HepG2 (cell line): ENCODE results near the gene OR7A5. TPM values are rescaled to one million over a fixed set of nuclear protein-coding genes. Genes with fewer than 3 reads are reported as not detected.

ENCODE experiments used
- ATAC-seq: fragments of 200-7000 bp; cut with Tn5 transposase; 3 replicates; pipeline ENCODE4 v1.9.1; 2020; ENCODE audit warnings: mild to moderate bottlenecking, moderate library complexity
- BruUV-seq: library from RNA; stranded (reverse); fragments of 400-500 nt; replicated peaks from 2 replicates; lab custom pipeline; 2021; lab: Mats Ljungman, UMichigan
- CTCF ChIA-PET: fragments of 300-600 bp; formaldehyde crosslinking; extraction: SDS; loops from one replicate; lab custom pipeline; 2021; ENCODE audit warnings: low total read pairs, inconsistent platforms, low intra/inter-chr PET ratio; lab: Yijun Ruan, JAX
- POLR2A ChIA-PET: fragments of 350-600 bp; sonication (Branson Sonifier 250); formaldehyde crosslinking; loops from one replicate; lab custom pipeline; 2020; ENCODE audit warnings: antibody characterized with exemption, inconsistent platforms; lab: Yijun Ruan, JAX
- DNase-seq: peaks from one replicate; pipeline ENCODE4 v3.0.0-alpha.2; 2015; ENCODE audit warnings: low spot score
- FAIRE-seq: peaks from 3 replicates; lab custom pipeline; 2011; peaks lifted over from hg19 to GRCh38; lab: Jason Lieb, UNC
- H2AFZ ChIP-seq: one replicate; pipeline ENCODE4 v1.6.1; 2011; ENCODE audit warnings: low read length, inconsistent platforms
- H3K27ac ChIP-seq: fragments of 300-600 bp; 3 replicates; pipeline ENCODE4 v1.8.0; 2011; ENCODE audit warnings: mixed run types, mild to moderate bottlenecking, mixed read lengths, low read length, inconsistent platforms; ENCODE audit not compliant: insufficient read depth; ENCODE audit errors: extremely low read length
- H3K27me3 ChIP-seq, 2 experiments: fragments of 200-600 bp in 1 of 2; 2 replicates in 1 of 2; 3 replicates in 1 of 2; pipeline versions ENCODE4 v1.6.0 to v1.8.0; 2011; ENCODE audit warnings: low read length in 2 of 2, mild to moderate bottlenecking in 2 of 2, moderate library complexity in 2 of 2, inconsistent platforms in 1 of 2; ENCODE audit not compliant: insufficient read depth in 2 of 2, control insufficient read depth in 1 of 2
- H3K36me3 ChIP-seq, 2 experiments: fragments of 200-600 bp in 1 of 2; replicated peaks in 1 of 2; 2 replicates in 1 of 2; 3 replicates in 1 of 2; pipeline versions ENCODE4 v1.5.1 to v1.8.0; 2011; ENCODE audit warnings: low read length in 2 of 2, inconsistent platforms in 1 of 2; ENCODE audit not compliant: insufficient read depth in 2 of 2, control insufficient read depth in 1 of 2
- H3K4me1 ChIP-seq: 2 replicates; pipeline ENCODE4 v1.5.1; 2012; ENCODE audit warnings: low read length, inconsistent platforms; ENCODE audit not compliant: insufficient read depth
- H3K4me2 ChIP-seq: 2 replicates; pipeline ENCODE4 v1.6.0; 2011; ENCODE audit warnings: low read depth, low read length, inconsistent platforms
- H3K4me3 ChIP-seq, 3 experiments: fragments of 200-600 bp in 1 of 3; sonication (generic), shearing (Covaris generic) in 1 of 3; replicated peaks in 1 of 3; 2 replicates each; pipeline ENCODE4 v1.5.1; 2011 to 2016; ENCODE audit warnings: low read length in 3 of 3, inconsistent platforms in 2 of 3, low read depth in 2 of 3, mild to moderate bottlenecking in 2 of 3, control low read depth in 1 of 3, mixed read lengths in 1 of 3; ENCODE audit not compliant: insufficient read depth in 1 of 3
- H3K79me2 ChIP-seq: one replicate; pipeline ENCODE4 v1.6.1; 2011; ENCODE audit warnings: low read length, inconsistent platforms; ENCODE audit not compliant: insufficient read depth
- H3K9ac ChIP-seq: 2 replicates; pipeline ENCODE4 v1.6.0; 2011; ENCODE audit warnings: mild to moderate bottlenecking, low read depth, low read length, inconsistent platforms; ENCODE audit not compliant: insufficient read depth
- H3K9me3 ChIP-seq: 2 replicates; pipeline ENCODE4 v1.5.1; 2012; ENCODE audit warnings: mild to moderate bottlenecking, low read length
- H4K20me1 ChIP-seq: 2 replicates; pipeline ENCODE4 v1.6.0; 2011; ENCODE audit warnings: inconsistent platforms, mild to moderate bottlenecking, low read length, moderate library complexity; ENCODE audit not compliant: insufficient read depth
- ARHGAP35 ChIP-seq: sonication (generic); formaldehyde crosslinking; IDR thresholded peaks from 2 replicates; pipeline ENCODE4 v1.9.0; 2022; ENCODE audit warnings: mild to moderate bottlenecking, inconsistent platforms, moderate library complexity, missing genetic modification reagents, borderline replicate concordance
- ATM ChIP-seq: fragments of 450-650 bp; IDR thresholded peaks from 2 replicates; pipeline ENCODE4 v1.7.1; 2017; ENCODE audit warnings: mild to moderate bottlenecking, borderline replicate concordance
- JUN ChIP-seq: sonication (generic); formaldehyde crosslinking; IDR thresholded peaks from 2 replicates; pipeline ENCODE4 v1.4.0; 2020; ENCODE audit warnings: mild to moderate bottlenecking, missing genetic modification reagents
- NFIB ChIP-seq: sonication (generic); formaldehyde crosslinking; IDR thresholded peaks from 2 replicates; pipeline ENCODE4 v1.9.0; 2021; ENCODE audit warnings: missing genetic modification reagents, mild to moderate bottlenecking, borderline replicate concordance
- TAF15 ChIP-seq: fragments of 200-400 bp; formaldehyde crosslinking; IDR thresholded peaks from one replicate; pipeline ENCODE4 v1.6.1; 2018; ENCODE audit warnings: mild to moderate bottlenecking, low read depth, low read length; ENCODE audit not compliant: poor library complexity, severe bottlenecking
- TGIF2 ChIP-seq: IDR thresholded peaks from 2 replicates; pipeline ENCODE4 v1.6.1; 2016; ENCODE audit warnings: control low read depth, missing compliant biosample characterization
- ZNF761 ChIP-seq: sonication (generic); formaldehyde crosslinking; conservative IDR thresholded peaks from 2 replicates; pipeline ENCODE4 v1.4.0; 2020; ENCODE audit warnings: mild to moderate bottlenecking, missing genetic modification reagents
- ZNF780A ChIP-seq: sonication (generic); formaldehyde crosslinking; IDR thresholded peaks from 2 replicates; pipeline ENCODE4 v1.8.0; 2022; ENCODE audit warnings: mild to moderate bottlenecking, missing genetic modification reagents, moderate library complexity
- ZNF781 ChIP-seq: sonication (generic); formaldehyde crosslinking; IDR thresholded peaks from 2 replicates; pipeline ENCODE4 v1.5.1; 2020; ENCODE audit warnings: borderline replicate concordance, mild to moderate bottlenecking, missing genetic modification reagents; ENCODE audit errors: not compliant biosample characterization
- ZNF788 ChIP-seq: sonication (generic); formaldehyde crosslinking; IDR thresholded peaks from 2 replicates; pipeline ENCODE4 v1.5.0; 2020; ENCODE audit warnings: mild to moderate bottlenecking, missing genetic modification reagents, borderline replicate concordance
- WGBS: methylation state at CpG from one replicate; pipeline ENCODE4 v1.1.6; 2017; ENCODE audit warnings: low lambda C conversion rate; 5-methylcytosine and 5-hydroxymethylcytosine counted together
- in situ Hi-C: cut with HindIII; loops from 2 replicates; pipeline ENCODE4 v1.10.0; 2017; ENCODE audit warnings: low pct_unique_long_range_greater_than_20kb; ENCODE audit not compliant: extremely low pct_ligation_motif_present
- intact Hi-C: fragments of 100-400 bp; cut with micrococcal nuclease; formaldehyde crosslinking; loops from one replicate; pipeline ENCODE4 v1.10.0; 2022; ENCODE audit not compliant: unreplicated experiment
- polyA plus RNA-seq, 8 experiments: library from polyadenylated mRNA; depleted of rRNA in 3 of 8; stranded (reverse) in 7 of 8; unstranded in 1 of 8; fragments of >200 nt; fragmentation: Illumina TruSeq in 4 of 8; extraction: Trizol in 4 of 8; gene quantifications; 2 replicates each; pipeline versions ENCODE4 v1.2.1 to v1.2.3, GENCODE V29; 2011 to 2016; ENCODE audit warnings: low read depth in 4 of 8, missing spikeins in 1 of 8, mixed read lengths in 1 of 8; ENCODE audit not compliant: insufficient read depth in 1 of 8
- total RNA-seq, 5 experiments: library from RNA; depleted of rRNA; stranded (reverse); fragments of >200 nt; fragmentation: Illumina TruSeq; extraction: Trizol; gene quantifications; 2 replicates each; pipeline ENCODE4 v1.2.3, GENCODE V29; 2016; ENCODE audit warnings: low read depth in 1 of 5
- TF ChIP-seq, protein P1 (sequence below): sonication (generic); formaldehyde crosslinking; IDR thresholded peaks from 2 replicates; pipeline ENCODE4 v1.9.0; 2022; ENCODE audit warnings: low read depth, missing genetic modification reagents
- TF ChIP-seq, protein P2 (sequence below): sonication (generic); formaldehyde crosslinking; IDR thresholded peaks from 2 replicates; pipeline ENCODE4 v1.5.0; 2020; ENCODE audit warnings: missing genetic modification reagents, mild to moderate bottlenecking, borderline replicate concordance
- TF ChIP-seq, protein P3 (sequence below): IDR thresholded peaks from 2 replicates; pipeline ENCODE4 v1.6.1; 2016; ENCODE audit warnings: missing compliant biosample characterization, missing genetic modification reagents, borderline replicate concordance

OR7A5 gene
- total and polyA plus RNA-seq, 2 of the 13 experiments (the other 11 are each of a cell fraction or from before 2014, with no cell fraction given) = not detected

DNA sequence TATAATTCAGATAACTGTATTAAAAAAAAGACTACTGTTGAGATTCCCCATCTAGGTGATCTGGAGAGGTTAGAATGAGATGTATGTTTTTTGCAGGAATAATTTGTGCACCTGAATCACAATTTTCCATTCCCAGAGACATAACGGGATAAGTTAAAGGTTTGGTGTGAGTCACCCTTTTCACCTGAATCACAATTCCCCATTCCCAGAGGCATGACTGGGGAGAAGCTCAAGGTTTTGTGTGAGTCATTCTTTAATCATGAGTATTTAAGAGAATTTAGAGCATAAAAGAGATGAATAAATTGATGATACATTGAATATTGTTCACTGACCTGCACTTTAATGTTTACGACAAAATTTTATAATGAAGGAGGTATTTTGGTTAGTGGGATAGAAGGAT lies 9.0 kb downstream of the OR7A5 start:
- FAIRE-seq (no peak), ATAC-seq (no peak), DNase-seq (no peak)
- H3K9ac ChIP-seq = no peak overlapping the region
- no peaks in the 10 kb centered on the region for H3K79me2 ChIP-seq
- BruUV-seq = no TSS peak
- no peaks in the 10 kb centered on the region for H3K9me3 ChIP-seq
- intact Hi-C loops = no loop called here
- H3K27ac ChIP-seq = no peak overlapping the region
- no peak overlapping the region for H2AFZ ChIP-seq
- no peak for TF ChIP-seq ARHGAP35 (CRISPR knock-in tag)
- TF ChIP-seq JUN = no peak
- TF ChIP-seq TGIF2 (CRISPR knock-in tag) = no peak
- no peak for TF ChIP-seq ZNF788 (CRISPR knock-in tag)
- TF ChIP-seq ZNF780A (CRISPR knock-in tag) = no peak
- no peak for TF ChIP-seq ZNF761 (CRISPR knock-in tag)
- TF ChIP-seq TAF15 = no peak
- TF ChIP-seq, protein P1, sequence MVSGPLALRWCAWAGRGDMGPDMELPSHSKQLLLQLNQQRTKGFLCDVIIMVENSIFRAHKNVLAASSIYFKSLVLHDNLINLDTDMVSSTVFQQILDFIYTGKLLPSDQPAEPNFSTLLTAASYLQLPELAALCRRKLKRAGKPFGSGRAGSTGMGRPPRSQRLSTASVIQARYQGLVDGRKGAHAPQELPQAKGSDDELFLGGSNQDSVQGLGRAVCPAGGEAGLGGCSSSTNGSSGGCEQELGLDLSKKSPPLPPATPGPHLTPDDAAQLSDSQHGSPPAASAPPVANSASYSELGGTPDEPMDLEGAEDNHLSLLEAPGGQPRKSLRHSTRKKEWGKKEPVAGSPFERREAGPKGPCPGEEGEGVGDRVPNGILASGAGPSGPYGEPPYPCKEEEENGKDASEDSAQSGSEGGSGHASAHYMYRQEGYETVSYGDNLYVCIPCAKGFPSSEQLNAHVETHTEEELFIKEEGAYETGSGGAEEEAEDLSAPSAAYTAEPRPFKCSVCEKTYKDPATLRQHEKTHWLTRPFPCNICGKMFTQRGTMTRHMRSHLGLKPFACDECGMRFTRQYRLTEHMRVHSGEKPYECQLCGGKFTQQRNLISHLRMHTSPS (CRISPR knock-in tag) = no peak
- no peak for TF ChIP-seq ZNF781
- TF ChIP-seq NFIB (CRISPR knock-in tag) = no peak
- TF ChIP-seq ATM = no peak
- TF ChIP-seq, protein P2, sequence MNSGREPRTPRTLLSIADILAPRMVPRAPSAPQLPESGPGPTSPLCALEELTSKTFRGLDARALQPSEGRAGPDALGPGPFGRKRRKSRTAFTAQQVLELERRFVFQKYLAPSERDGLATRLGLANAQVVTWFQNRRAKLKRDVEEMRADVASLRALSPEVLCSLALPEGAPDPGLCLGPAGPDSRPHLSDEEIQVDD (CRISPR knock-in tag) = no peak
- TF ChIP-seq, protein P3, sequence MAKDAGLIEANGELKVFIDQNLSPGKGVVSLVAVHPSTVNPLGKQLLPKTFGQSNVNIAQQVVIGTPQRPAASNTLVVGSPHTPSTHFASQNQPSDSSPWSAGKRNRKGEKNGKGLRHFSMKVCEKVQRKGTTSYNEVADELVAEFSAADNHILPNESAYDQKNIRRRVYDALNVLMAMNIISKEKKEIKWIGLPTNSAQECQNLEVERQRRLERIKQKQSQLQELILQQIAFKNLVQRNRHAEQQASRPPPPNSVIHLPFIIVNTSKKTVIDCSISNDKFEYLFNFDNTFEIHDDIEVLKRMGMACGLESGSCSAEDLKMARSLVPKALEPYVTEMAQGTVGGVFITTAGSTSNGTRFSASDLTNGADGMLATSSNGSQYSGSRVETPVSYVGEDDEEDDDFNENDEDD (CRISPR knock-in tag) = no peak
- TF ChIP-seq, all 625 proteins: peak for 0
- H3K36me3 ChIP-seq = no peaks in the 10 kb centered on the region
- in situ Hi-C loops = no loop called here
- CTCF ChIA-PET = no interaction called here
- no peaks in the 10 kb centered on the region for H4K20me1 ChIP-seq
- POLR2A ChIA-PET = no interaction called here
- WGBS = 4% methylated on average over 2 of the region's 2 CpGs
- H3K4me1 ChIP-seq = no peaks in the 10 kb centered on the region
- H3K4me2 ChIP-seq = no peak overlapping the region
- no peak overlapping the region for H3K4me3 ChIP-seq
- H3K27me3 ChIP-seq = no peaks in the 10 kb centered on the region
